ENCODE measurements around the gene NLRP6. TPM values are rescaled to one million over a fixed set of nuclear protein-coding genes. Genes with fewer than 3 reads are reported as not detected.
A peak's percentile ranks its signal among the peaks of the same experiment; 100 is the strongest.

The NLRP6 gene
- total RNA-seq = not detected
- long read RNA-seq = 0 reads

- no peaks in the 10 kb centered on the region for H3K36me3 ChIP-seq
- peak within 1 kb of the TSS; percentile 53 for H3K4me3 ChIP-seq
- H3K9me3 ChIP-seq (replicated peaks) = no peaks in the 10 kb centered on the region
- TF ChIP-seq CTCF (IDR thresholded peaks at IDR 0.05; ENCODE audit: borderline replicate concordance) = no peak
- peaks cover 36% of the 10 kb centered on the region for H3K4me1 ChIP-seq
- DNase-seq = no peak
- intact Hi-C loops (cut with micrococcal nuclease) = no loop called here
- H3K27ac ChIP-seq (replicated peaks) = no peak within 1 kb of the TSS
- peaks cover 71% of the 10 kb centered on the region for H3K27me3 ChIP-seq (ENCODE audit: low read depth)
Measured at GRCh38 chr11:278001-278951, at the start of gene NLRP6. NLRP6 (plus strand) TSS chr11:278407; CDS start chr11:278570, 163 bp downstream.

- DNase-seq = no peak
- peaks cover 16% of the 10 kb centered on the region for H3K36me3 ChIP-seq
- no peak overlapping the region for H3K27ac ChIP-seq (replicated peaks)
- H3K4me3 ChIP-seq = no peak overlapping the region
- H3K9me3 ChIP-seq (replicated peaks) = no peaks in the 10 kb centered on the region
- no peaks in the 10 kb centered on the region for H3K27me3 ChIP-seq (ENCODE audit: low read depth)
- intact Hi-C loops (cut with micrococcal nuclease) = no loop called here
- H3K4me1 ChIP-seq = peaks cover 19% of the 10 kb centered on the region
- TF ChIP-seq CTCF (IDR thresholded peaks at IDR 0.05; ENCODE audit: borderline replicate concordance) = no peak
Measured at GRCh38 chr11:230431-230830, 47.8 kb upstream of the NLRP6 start.

GRCh38 chr11:232783-233565 lies 45.2 kb upstream of the NLRP6 start:
- peaks cover 37% of the 10 kb centered on the region for H3K4me1 ChIP-seq
- no peak overlapping the region for H3K27ac ChIP-seq (replicated peaks)
- H3K36me3 ChIP-seq = peaks cover 16% of the 10 kb centered on the region
- H3K9me3 ChIP-seq (replicated peaks) = no peaks in the 10 kb centered on the region
- DNase-seq = no peak
- H3K27me3 ChIP-seq (ENCODE audit: low read depth) = no peaks in the 10 kb centered on the region
- H3K4me3 ChIP-seq = no peak overlapping the region
- no peak for TF ChIP-seq CTCF (IDR thresholded peaks at IDR 0.05; ENCODE audit: borderline replicate concordance)
- intact Hi-C loops (cut with micrococcal nuclease) = no loop called here

DNA sequence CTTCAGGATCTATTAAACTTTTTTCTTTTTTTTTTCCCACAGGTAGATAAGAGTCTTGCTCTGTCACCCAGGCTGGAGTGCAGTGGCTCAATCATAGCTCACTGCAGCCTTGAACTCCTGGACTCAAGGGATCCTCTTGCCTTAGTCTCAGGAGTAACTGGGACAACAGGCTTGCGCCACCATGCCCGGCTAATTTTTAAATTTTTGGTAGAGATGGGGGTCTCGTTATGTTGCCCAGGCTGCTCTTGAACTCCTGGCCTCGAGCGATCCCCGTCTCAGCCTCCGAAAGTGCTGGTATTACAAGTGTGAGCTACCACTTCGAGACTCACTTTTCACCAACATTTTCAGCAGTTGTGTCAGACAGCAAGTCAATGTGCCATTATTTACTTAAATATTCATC lies 43.0 kb upstream of the NLRP6 start:
- H3K27ac ChIP-seq (replicated peaks) = peak overlapping the region; percentile 99
- H3K4me1 ChIP-seq = peaks cover 51% of the 10 kb centered on the region
- intact Hi-C loops (cut with micrococcal nuclease) = no loop called here
- peaks cover 14% of the 10 kb centered on the region for H3K36me3 ChIP-seq
- H3K27me3 ChIP-seq (ENCODE audit: low read depth) = no peaks in the 10 kb centered on the region
- no peaks in the 10 kb centered on the region for H3K9me3 ChIP-seq (replicated peaks)
- peak overlapping the region; percentile 99 for H3K4me3 ChIP-seq
- TF ChIP-seq CTCF (IDR thresholded peaks at IDR 0.05; ENCODE audit: borderline replicate concordance) = no peak
- DNase-seq = no peak

DNA sequence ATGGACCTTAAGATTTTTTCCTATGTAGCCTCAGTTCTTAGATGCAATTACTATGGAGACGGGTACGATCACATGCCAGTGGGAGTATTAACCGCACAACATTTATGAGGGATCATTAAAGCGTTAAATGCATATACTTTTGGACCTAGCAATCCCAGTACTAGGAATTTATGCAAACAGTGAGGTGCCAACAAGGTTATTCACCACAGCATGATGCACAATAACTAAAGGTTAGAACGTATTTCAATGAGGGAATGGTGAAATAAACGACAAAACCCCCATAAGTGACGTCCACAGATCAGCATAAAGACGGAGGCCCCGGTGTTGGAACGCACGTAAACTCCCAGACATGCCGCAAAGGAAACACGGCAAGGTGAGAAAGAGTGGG lies 42.6 kb upstream of the NLRP6 start:
- Histone ChIP-seq H3K4me3 (peak overlapping the region; percentile 99), H3K36me3 (peaks cover 14% of the 10 kb centered on the region), H3K27ac (replicated peaks) (peak overlapping the region; percentile 99), H3K4me1 (peaks cover 51% of the 10 kb centered on the region), H3K27me3 (ENCODE audit: low read depth) (no peaks in the 10 kb centered on the region), H3K9me3 (replicated peaks) (no peaks in the 10 kb centered on the region)
- intact Hi-C loops (cut with micrococcal nuclease) = no loop called here
- DNase-seq = no peak
- TF ChIP-seq CTCF (IDR thresholded peaks at IDR 0.05; ENCODE audit: borderline replicate concordance) = no peak

Measured in left ventricle myocardium inferior (tissue), 1 donor.